ENCODE measurements around the gene EDN1.

EDN1 gene

DNA sequence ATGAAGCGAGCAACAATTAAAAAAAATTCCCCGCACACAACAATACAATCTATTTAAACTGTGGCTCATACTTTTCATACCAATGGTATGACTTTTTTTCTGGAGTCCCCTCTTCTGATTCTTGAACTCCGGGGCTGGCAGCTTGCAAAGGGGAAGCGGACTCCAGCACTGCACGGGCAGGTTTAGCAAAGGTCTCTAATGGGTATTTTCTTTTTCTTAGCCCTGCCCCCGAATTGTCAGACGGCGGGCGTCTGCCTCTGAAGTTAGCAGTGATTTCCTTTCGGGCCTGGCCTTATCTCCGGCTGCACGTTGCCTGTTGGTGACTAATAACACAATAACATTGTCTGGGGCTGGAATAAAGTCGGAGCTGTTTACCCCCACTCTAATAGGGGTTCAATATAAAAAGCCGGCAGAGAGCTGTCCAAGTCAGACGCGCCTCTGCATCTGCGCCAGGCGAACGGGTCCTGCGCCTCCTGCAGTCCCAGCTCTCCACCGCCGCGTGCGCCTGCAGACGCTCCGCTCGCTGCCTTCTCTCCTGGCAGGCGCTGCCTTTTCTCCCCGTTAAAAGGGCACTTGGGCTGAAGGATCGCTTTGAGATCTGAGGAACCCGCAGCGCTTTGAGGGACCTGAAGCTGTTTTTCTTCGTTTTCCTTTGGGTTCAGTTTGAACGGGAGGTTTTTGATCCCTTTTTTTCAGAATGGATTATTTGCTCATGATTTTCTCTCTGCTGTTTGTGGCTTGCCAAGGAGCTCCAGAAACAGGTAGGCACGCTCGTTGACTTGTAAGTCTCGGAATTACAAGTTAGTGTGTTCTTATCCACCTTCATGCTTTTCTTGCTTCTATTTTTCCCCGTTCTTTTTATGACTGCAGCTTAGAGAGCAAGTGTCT, at the start of gene EDN1:
Gene EDN1, plus strand, starts transcription at position 429 of the 888 bp plus-strand sequence. Its CDS starts 269 bp downstream, at position 698.
- peak within 1 kb of the TSS; percentile 66 for H3K4me3 ChIP-seq (replicated peaks; ENCODE audit: low read depth, low read length)
- DNase-seq (ENCODE audit: low read depth): peak; percentile 93
- TF ChIP-seq, protein P1, sequence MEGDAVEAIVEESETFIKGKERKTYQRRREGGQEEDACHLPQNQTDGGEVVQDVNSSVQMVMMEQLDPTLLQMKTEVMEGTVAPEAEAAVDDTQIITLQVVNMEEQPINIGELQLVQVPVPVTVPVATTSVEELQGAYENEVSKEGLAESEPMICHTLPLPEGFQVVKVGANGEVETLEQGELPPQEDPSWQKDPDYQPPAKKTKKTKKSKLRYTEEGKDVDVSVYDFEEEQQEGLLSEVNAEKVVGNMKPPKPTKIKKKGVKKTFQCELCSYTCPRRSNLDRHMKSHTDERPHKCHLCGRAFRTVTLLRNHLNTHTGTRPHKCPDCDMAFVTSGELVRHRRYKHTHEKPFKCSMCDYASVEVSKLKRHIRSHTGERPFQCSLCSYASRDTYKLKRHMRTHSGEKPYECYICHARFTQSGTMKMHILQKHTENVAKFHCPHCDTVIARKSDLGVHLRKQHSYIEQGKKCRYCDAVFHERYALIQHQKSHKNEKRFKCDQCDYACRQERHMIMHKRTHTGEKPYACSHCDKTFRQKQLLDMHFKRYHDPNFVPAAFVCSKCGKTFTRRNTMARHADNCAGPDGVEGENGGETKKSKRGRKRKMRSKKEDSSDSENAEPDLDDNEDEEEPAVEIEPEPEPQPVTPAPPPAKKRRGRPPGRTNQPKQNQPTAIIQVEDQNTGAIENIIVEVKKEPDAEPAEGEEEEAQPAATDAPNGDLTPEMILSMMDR (IDR thresholded peaks at IDR 0.05; ENCODE audit: low read length, missing control alignments): peak; percentile 51

DNA sequence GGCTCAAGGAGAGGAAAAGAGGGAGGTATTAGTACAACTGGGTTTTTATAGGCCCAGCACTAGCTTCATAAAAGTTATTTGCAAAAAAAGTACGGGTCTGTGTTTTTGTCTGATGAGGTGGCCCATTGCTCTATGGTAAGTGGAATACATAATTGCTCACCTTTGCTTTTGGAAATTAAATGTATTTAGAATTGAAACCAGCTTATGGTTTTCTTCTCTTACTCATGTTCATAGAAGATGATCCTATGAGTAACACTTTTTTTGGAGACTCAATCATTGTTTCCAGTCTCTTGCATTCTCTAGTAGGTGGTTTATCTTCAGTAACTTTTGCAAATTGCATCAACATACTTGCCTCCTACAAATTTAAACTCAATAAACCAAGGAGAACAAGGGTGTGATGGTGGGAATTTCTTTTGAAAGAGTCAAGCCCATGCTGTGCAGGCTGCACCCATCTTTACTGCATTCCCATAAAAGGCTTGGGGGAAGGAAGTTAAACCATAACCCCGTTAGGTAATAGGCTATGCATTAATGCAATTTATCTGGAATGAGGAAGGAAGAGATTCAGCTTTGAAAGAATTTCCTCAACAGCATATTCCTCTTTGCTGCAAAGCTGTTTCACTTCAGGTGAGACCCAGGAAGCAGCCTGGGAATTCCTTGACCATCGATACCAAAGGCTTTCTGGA, 48.5 kb upstream of the EDN1 start:
- DNase-seq (ENCODE audit: low read depth): no peak
- TF ChIP-seq, protein P1 (IDR thresholded peaks at IDR 0.05; ENCODE audit: low read length, missing control alignments): no peak
- H3K4me3 ChIP-seq (replicated peaks; ENCODE audit: low read depth, low read length): no peak overlapping the region

DNA sequence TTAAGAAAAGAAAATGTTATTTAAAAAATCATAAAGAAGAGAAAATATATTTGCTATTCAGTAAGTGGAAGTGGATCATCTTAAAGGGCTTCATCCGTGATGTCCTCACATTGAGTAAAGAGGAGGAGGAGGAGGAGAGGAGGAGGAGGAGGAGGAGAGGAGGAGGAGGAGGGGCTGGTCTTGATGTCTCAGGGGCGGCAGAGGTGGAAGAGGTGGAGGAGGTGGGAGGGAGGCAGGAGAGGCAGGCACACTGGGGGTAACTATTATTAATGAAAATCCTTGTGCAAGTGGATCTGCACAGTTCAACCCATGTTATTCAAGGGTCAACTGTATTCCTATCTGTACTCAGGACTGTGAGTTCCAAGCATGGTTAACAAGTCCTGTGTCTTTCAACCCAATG, 47.0 kb upstream of the EDN1 start:
- TF ChIP-seq, protein P1 (IDR thresholded peaks at IDR 0.05; ENCODE audit: low read length, missing control alignments): no peak
- no peak overlapping the region for H3K4me3 ChIP-seq (replicated peaks; ENCODE audit: low read depth, low read length)
- DNase-seq (ENCODE audit: low read depth): no peak

DNA sequence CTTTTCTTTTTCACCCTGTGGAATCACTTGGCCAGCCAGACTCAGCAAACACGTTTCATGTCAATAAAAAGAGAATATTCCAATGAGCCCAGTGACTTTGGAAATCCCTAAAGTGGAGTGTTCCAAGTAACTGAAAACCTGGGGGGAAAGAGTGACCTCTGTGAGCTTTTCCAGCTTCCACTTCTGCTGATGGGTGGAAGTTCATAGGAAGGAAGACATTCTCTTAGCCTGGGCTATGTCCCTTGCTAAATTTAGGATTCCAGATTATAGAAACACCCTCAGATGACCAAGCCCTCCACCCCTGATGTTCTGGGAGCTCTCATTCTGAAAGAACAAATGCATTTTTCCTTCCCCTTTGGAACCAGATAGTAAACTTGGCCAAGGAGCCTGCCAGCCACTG, 44.8 kb upstream of the EDN1 start:
- TF ChIP-seq, protein P1 (IDR thresholded peaks at IDR 0.05; ENCODE audit: low read length, missing control alignments): no peak
- H3K4me3 ChIP-seq (replicated peaks; ENCODE audit: low read depth, low read length): no peak overlapping the region
- DNase-seq (ENCODE audit: low read depth): no peak

DNA sequence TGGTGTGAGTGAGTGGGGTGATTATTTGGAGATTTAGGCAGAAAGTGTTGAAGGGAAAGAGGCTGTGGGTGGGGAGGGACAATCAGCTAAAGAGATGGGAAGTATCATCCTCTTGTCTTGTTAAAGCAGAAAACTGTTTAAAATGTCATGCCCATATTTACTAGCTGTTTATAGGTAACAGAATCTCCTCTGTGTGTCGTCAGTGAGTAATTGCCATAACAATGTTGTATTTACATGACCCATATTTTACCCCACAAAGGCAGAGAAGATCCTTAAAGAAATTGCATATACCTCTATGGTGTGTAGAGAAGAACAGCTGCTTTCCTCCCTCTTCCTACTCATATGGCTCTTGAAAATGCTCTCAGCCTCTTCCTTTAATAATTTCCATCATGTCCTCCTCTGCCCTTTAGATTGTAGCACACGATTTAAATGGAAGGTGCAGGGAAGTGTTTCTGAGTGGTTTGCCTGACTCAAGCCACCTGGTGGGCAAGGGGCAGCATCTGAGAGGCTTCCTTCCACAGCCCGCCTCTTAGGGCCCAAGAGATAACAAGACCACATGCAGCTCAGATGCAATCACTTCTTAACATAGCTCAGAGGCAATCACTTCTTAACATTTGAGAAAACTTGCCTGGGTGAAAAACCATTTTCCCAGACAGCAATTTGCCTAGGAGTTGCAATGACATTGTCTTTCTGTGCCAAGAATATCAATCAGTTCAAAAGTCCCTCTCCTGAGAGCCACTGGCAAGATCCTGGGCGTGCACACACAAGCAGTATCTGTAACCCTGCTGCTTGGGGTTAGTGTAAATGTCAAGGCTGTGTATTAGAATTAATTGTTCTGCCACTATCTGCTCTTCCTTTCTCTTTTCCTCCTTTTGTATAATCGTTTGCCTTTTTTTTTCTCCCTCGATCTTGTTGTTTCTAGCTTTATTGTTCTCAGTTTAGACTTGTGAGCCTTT, 44.1 kb upstream of the EDN1 start:
- DNase-seq (ENCODE audit: low read depth): no peak
- TF ChIP-seq, protein P1 (IDR thresholded peaks at IDR 0.05; ENCODE audit: low read length, missing control alignments): no peak
- no peak overlapping the region for H3K4me3 ChIP-seq (replicated peaks; ENCODE audit: low read depth, low read length)

DNA sequence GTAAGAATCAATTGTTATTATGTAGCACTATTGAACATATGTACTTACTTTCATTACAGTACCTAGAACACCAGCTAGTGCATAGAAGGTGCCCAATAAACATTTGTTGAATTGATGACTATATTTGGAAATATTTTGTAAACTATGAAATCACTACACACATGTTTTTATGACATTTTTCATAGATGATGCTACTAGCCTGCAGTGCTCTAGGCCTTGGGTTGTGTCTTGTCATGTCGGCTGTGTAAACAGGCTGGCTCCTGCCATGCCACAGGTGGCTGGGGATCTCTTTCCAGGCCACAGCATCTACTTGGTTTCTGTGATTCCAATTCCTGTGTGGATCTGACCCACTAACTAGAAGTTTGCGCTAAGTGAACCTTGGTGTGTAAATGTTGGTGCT, 43.3 kb upstream of the EDN1 start:
- DNase-seq (ENCODE audit: low read depth): no peak
- TF ChIP-seq, protein P1 (IDR thresholded peaks at IDR 0.05; ENCODE audit: low read length, missing control alignments): no peak
- no peak overlapping the region for H3K4me3 ChIP-seq (replicated peaks; ENCODE audit: low read depth, low read length)

Data from fibroblast of pulmonary artery (primary cell).